ENCODE data around the gene LDB3.

GRCh38 chr10:86632009-86632800 is 36.1 kb upstream of the LDB3 start:
- TF ChIP-seq CTCF (IDR thresholded peaks at IDR 0.05) = peak in 4 of 6 experiments; percentile 10 to 51 (median 40)
- TF ChIP-seq EP300 (IDR thresholded peaks at IDR 0.05) = no peak
- no peak for TF ChIP-seq POLR2A (IDR thresholded peaks at IDR 0.05)
- no peak for TF ChIP-seq POLR2AphosphoS5 (IDR thresholded peaks at IDR 0.05)

All from upper lobe of left lung (tissue), 4 donors.